ENCODE measurements around the gene GATA2. TPM values are rescaled to one million over a fixed set of nuclear protein-coding genes. Genes with fewer than 3 reads are reported as not detected.

GATA2 gene
- total and polyA plus RNA-seq, 2 of the 8 experiments (the other 6 are each of a cell fraction or from before 2014, with no cell fraction given) = 0.03 to 0.30 TPM

DNA sequence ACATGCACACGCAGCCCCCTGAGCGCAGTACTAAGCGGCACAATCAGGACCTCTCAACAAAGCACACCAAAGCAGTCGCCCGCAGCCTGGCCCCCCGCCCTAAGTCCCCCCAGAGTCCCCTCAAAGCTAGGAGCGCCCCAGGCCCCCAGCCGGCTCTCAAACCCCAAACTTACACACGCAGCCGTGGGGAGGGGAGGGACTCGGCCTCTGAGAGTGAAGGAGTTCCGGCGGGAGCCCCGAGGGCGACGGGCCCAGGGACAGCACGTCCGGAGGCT, 5.5 kb downstream of the GATA2 start:
- Histone ChIP-seq H2AK5ac (ENCODE audit: low read depth, low read length) (no peak overlapping the region), H4K91ac (replicated peaks; ENCODE audit: insufficient read length, low read length) (no peak overlapping the region), H2BK5ac (ENCODE audit: low read depth, low read length) (no peak overlapping the region), H4K5ac (ENCODE audit: insufficient read length, low read depth, low read length) (no peak overlapping the region), H3K9ac (replicated peaks in 1 of 4; ENCODE audit: extremely low read depth in 1 of 4, low read depth in 3 of 4, low read length in 3 of 4) (no peak overlapping the region), H3K23ac (ENCODE audit: insufficient read length) (no peak overlapping the region), H3K36me3 (ENCODE audit: control insufficient read depth in 2 of 4, insufficient read depth in 4 of 4, low read length in 3 of 4) (peaks cover 0 to 12% (median 0%) of the 10 kb centered on the region in 4 experiments; a peak in 1 of 8 replicates), H2BK12ac (ENCODE audit: low read depth, low read length) (0 out of 2 replicates have a peak overlapping the region, but pooled peaks have one; percentile 84), H3K4me3 (ENCODE audit: extremely low read depth in 1 of 4, insufficient read depth in 2 of 4, low read depth in 3 of 4, low read length in 4 of 4) (peak overlapping the region; percentile 16 to 63 (median 26); a peak in 6 of 8 replicates), H2BK20ac (ENCODE audit: low read length) (no peak overlapping the region), H3K14ac (ENCODE audit: insufficient read length) (no peak overlapping the region), H3K18ac (ENCODE audit: extremely low read depth, low read length) (no peak overlapping the region; the same call in 1 of the 2 replicates), H3K27me3 (replicated peaks in 1 of 4; ENCODE audit: control insufficient read depth in 3 of 4, extremely low read depth in 1 of 4, insufficient read depth in 3 of 4, low read length in 3 of 4) (peaks cover 87 to 100% (median 99%) of the 10 kb centered on the region in 4 experiments), H3K4ac (replicated peaks; ENCODE audit: insufficient read length, low read depth, low read length) (no peak overlapping the region), H4K8ac (ENCODE audit: extremely low read depth, insufficient read depth, low read length) (no peak overlapping the region), H4K20me1 (replicated peaks in 1 of 2; ENCODE audit: control insufficient read depth in 1 of 2, insufficient read depth in 2 of 2, low read length in 2 of 2) (peaks cover 13 to 21% of the 10 kb centered on the region in 2 experiments), H3K23me2 (ENCODE audit: low read depth, low read length) (peaks cover 27% of the 10 kb centered on the region; the same call in 1 of the 2 replicates), H3K79me1 (ENCODE audit: low read depth, low read length) (no peaks in the 10 kb centered on the region), H3K27ac (ENCODE audit: low read depth, low read length) (no peak overlapping the region), H3K4me1 (replicated peaks in 1 of 4; ENCODE audit: control insufficient read depth in 3 of 4, insufficient read depth in 4 of 4, low read length in 3 of 4) (peaks cover 5 to 83% (median 55%) of the 10 kb centered on the region in 4 experiments), H3K4me2 (ENCODE audit: insufficient read depth in 1 of 2, low read depth in 2 of 2, low read length in 2 of 2) (peak overlapping the region; percentile 63 to 95), H2BK15ac (ENCODE audit: low read length) (no peak overlapping the region), H3K9me3 (ENCODE audit: insufficient read depth in 2 of 2, low read depth in 1 of 2, low read length in 1 of 2) (no peaks in the 10 kb centered on the region), H2BK120ac (replicated peaks; ENCODE audit: low read depth, low read length) (no peak overlapping the region), H3K56ac (replicated peaks; ENCODE audit: insufficient read length, low read depth, low read length) (no peak overlapping the region), H2AFZ (ENCODE audit: low read length) (no peak overlapping the region), H3K79me2 (ENCODE audit: control insufficient read depth in 1 of 2, insufficient read depth in 2 of 2, low read length in 2 of 2) (no peaks in the 10 kb centered on the region)
- no peak for DNase-seq (ENCODE audit: low read depth in 1 of 2, low spot score in 2 of 2)
- no peak for FAIRE-seq
- POLR2A ChIA-PET (ENCODE audit: partially characterized antibody) = interaction anchor here (1.2 kb wide), 1 partner anchor 10 kb away, joined by 6 read pairs; no protein-coding TSS in a partner anchor
- WGBS, 2 experiments (ENCODE audit: extremely low coverage in 1 of 2, insufficient coverage in 1 of 2, insufficient read length in 1 of 2, insufficient replicate concordance in 2 of 2, low coverage in 1 of 2, low lambda C conversion rate in 2 of 2, missing lambda C conversion rate in 1 of 2) = 6% methylated on average over 14 of the region's 18 CpGs; no CpG with 5 or more reads in 1 of the 2 experiments
- CTCF ChIA-PET (ENCODE audit: partially characterized antibody) = interaction anchor here (0.8 to 3.7 kb wide), 4 partner anchors 49 to 97 kb away, joined by 3 to 38 read pairs (median 8); no protein-coding TSS in a partner anchor
- TF ChIP-seq MAFK (IDR thresholded peaks at IDR 0.05; ENCODE audit: low read depth, low read length) = no peak
- no peak for TF ChIP-seq SUZ12 (IDR thresholded peaks at IDR 0.05; ENCODE audit: low read length)
- TF ChIP-seq CHD1 (IDR thresholded peaks at IDR 0.05; ENCODE audit: low read depth, low read length) = no peak
- no peak for TF ChIP-seq PHF8 (conservative IDR thresholded peaks at IDR 0.05; ENCODE audit: low read depth, low read length)
- no peak for TF ChIP-seq CEBPB (IDR thresholded peaks at IDR 0.05; ENCODE audit: low read depth, low read length)
- no peak for TF ChIP-seq CBX5 (IDR thresholded peaks at IDR 0.05; ENCODE audit: low read depth, low read length)
- TF ChIP-seq JUND (IDR thresholded peaks at IDR 0.05; ENCODE audit: low read length) = no peak
- no peak for TF ChIP-seq SIRT6 (IDR thresholded peaks at IDR 0.05; ENCODE audit: low read length)
- TF ChIP-seq NANOG (IDR thresholded peaks at IDR 0.05; ENCODE audit: insufficient read depth, low read depth, low read length, poor library complexity, severe bottlenecking) = no peak
- TF ChIP-seq BACH1 (IDR thresholded peaks at IDR 0.05; ENCODE audit: low read length) = no peak
- TF ChIP-seq, protein P1, sequence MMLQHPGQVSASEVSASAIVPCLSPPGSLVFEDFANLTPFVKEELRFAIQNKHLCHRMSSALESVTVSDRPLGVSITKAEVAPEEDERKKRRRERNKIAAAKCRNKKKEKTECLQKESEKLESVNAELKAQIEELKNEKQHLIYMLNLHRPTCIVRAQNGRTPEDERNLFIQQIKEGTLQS (IDR thresholded peaks at IDR 0.05; ENCODE audit: insufficient read depth, low read depth, low read length) = no peak
- TF ChIP-seq, protein P2, sequence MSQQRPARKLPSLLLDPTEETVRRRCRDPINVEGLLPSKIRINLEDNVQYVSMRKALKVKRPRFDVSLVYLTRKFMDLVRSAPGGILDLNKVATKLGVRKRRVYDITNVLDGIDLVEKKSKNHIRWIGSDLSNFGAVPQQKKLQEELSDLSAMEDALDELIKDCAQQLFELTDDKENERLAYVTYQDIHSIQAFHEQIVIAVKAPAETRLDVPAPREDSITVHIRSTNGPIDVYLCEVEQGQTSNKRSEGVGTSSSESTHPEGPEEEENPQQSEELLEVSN (IDR thresholded peaks at IDR 0.05) = no peak
- TF ChIP-seq KDM5A (IDR thresholded peaks at IDR 0.05; ENCODE audit: low read length) = no peak
- no peak for TF ChIP-seq BCL11A (IDR thresholded peaks at IDR 0.05; ENCODE audit: low read depth in 2 of 2, low read length in 2 of 2)
